Skeletal muscle cell (primary cell): ENCODE results near the gene CFAP52.
"Not testable (repeated sequence)": the region's sequence is repeated elsewhere in the genome, so short reads cannot be mapped to it uniquely, and the experiment has no call there.

Experiments used
- DNase-seq: peaks from one replicate; pipeline ENCODE4 v3.0.0-alpha.2; 2010; ENCODE audit warnings: low read depth
- H3K4me3 ChIP-seq: 2 replicates; pipeline ENCODE4 v1.5.1; 2011; ENCODE audit warnings: low read depth, mild to moderate bottlenecking, control low read depth, low read length, moderate library complexity

CFAP52 gene

GRCh38 chr17:9576521-9577372 lies at the start of gene CFAP52:
Gene CFAP52 (plus strand): TSS chr17:9576642. CDS start chr17:9576696, 54 bp downstream.
- peak; percentile 25 for DNase-seq
- H3K4me3 ChIP-seq = peak within 1 kb of the TSS; percentile 95

- DNase-seq = no peak
Observed at GRCh38 chr17:9527788-9528187, 48.7 kb upstream of the CFAP52 start.

GRCh38 chr17:9529033-9529700 lies 47.3 kb upstream of the CFAP52 start:
- H3K4me3 ChIP-seq = no peak overlapping the region
- no peak for DNase-seq

More at GRCh38 chr17:9527788-9528187, 48.7 kb upstream of the CFAP52 start:
- no peak overlapping the region for H3K4me3 ChIP-seq

DNA sequence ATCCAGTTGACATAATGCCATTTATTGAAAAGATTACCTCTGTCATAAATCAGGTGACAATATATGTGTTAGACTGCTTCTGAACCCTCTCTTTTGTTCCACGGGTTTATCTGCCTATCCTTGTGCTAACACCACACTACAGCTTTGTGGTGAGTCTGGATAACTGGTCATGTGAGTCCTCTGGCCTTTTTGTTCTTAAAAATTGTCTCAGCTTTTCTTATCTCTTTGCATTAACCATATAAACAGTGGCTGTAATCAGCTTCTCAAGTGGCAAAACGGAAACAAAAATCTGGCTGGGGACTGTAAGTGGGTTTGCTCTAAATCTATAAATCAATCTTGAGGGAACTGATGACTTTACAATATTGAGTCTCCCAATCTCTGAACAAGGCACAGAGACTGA lies 45.4 kb upstream of the CFAP52 start:
- DNase-seq = no peak
- no peak overlapping the region for H3K4me3 ChIP-seq

DNA sequence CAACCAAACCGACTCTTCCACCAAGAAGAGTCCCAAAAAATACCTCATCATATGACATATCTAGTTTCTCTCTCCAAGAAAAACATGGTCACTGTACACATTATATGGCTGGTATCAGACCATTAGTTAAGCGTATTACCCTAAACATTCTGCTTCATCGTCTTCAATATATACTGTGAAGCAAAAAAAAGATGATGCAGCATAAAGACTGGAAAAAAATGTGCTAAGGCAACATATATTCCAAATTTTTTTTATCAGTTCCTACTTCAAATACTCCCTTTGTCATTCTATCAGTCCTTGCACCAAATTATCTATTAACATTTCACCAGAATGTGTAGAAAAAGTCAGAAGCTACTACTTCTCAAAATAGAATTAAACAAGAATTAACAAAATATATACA lies 43.7 kb upstream of the CFAP52 start:
- no peak overlapping the region for H3K4me3 ChIP-seq

GRCh38 chr17:9533441-9533840 lies 43.0 kb upstream of the CFAP52 start:
- no peak overlapping the region for H3K4me3 ChIP-seq
- no peak for DNase-seq

More for the DNA sequence above, 43.7 kb upstream of the CFAP52 start:
- no peak for DNase-seq

DNA sequence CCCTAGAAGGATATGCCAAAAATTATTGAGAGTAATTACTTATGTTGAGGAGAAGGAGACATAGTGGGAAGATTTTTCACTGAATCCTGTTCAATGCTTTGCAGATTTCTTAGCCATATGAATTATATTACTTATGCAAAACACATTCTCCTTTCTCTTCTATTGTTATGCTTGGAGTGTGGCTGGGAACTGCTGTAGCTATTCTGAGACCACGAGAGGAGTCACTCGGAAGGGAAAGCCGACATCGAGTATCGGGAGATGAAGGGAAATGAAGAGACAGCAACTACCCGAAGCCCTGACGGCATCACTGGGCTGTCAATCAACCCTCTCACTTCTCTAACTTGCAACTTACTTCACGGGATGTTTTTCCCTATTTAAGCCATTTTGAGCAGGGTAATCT lies 40.4 kb upstream of the CFAP52 start:
- no peak overlapping the region for H3K4me3 ChIP-seq
- no peak for DNase-seq

DNA sequence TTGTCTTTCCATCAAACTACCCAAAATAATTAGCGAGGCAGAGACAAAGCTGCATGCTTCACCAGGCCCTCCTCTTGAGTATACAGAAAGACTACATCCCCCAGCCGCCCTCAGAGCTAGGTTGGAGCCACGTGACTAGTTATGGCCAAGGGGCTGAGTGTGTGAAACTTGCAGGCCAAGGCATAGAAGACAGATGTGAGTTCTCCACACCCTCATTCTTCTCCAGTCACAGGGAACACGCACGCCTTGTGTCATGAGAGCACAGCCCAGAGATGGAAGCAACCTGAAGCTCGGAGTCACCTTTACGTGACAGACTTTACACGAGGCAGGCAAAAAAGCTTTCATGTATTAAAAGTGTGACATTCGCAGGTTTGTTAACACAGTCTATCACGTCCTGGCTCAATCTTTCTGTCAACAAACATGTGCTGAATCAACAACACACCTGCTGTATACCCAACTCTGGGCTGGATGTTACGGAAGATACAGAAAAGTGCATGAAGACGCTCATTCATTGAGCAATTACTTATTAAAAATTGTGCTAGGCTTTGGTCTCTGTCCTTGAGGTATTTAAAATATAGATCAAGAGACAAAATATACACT lies 39.2 kb upstream of the CFAP52 start:
- H3K4me3 ChIP-seq = no peak overlapping the region
- no peak for DNase-seq

DNA sequence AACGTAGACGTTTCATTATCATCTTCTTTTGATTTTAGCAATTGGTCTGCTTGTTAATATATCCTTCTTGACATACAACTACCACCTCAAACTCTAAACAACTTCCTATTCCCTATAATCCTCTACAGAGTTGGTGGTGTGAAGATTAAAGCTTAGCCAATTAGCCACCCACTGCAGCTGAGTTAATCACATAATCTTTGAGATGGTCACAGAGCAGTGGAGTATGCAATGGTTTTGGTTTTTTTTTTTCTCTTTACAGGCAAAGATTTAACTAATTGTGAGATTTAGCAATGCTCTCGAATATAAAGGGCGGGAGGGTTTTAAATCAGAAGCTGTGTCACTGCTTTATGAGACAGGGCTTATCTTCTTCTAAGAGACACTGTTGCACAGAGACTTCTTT lies 37.8 kb upstream of the CFAP52 start:
- H3K4me3 ChIP-seq = no peak overlapping the region
- no peak for DNase-seq

- no peak overlapping the region for H3K4me3 ChIP-seq
- DNase-seq = no peak
Observed at GRCh38 chr17:9541718-9542117, 34.7 kb upstream of the CFAP52 start.

DNA sequence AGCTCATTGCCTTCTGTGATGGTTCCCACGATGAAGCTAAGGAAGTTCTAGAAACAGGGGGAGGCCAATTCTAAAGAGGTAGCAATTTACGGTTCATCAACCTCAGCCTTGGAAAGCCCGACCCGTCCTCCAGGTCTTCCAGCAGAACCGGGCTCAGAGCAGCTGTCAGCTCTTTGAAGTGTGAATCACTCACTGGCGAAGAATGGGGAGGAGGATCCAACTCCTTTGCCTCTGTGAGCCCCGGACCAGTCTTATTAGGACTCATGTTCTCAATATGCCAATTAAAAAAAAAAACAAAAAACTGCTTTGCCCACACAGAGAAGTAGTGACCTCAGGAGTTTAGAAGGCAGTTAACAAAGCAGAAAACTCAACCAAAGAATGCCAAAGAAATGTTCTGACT lies 32.2 kb upstream of the CFAP52 start:
- no peak for DNase-seq
- H3K4me3 ChIP-seq = no peak overlapping the region

GRCh38 chr17:9549215-9549614 lies 27.2 kb upstream of the CFAP52 start:
- no peak overlapping the region for H3K4me3 ChIP-seq
- no peak for DNase-seq

DNA sequence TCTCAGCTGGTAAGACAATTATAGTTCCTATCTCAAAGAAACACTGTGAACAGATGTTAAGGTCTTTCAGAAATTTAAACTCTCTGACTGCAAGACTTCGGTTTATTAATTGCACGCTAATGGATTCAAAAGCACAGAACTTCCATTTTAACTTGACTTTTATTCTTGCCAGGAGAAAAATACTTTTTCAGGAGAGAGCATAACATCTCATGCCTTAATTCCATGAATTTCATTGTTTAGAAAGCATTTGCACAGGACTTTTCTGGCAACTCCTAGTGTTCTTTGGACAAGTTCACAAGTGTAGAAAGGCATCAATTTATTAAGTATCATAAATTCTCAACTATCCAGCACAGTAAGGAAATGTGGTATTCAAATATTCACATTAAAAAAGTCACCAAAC lies 23.3 kb upstream of the CFAP52 start:
- no peak for DNase-seq
- no peak overlapping the region for H3K4me3 ChIP-seq

DNA sequence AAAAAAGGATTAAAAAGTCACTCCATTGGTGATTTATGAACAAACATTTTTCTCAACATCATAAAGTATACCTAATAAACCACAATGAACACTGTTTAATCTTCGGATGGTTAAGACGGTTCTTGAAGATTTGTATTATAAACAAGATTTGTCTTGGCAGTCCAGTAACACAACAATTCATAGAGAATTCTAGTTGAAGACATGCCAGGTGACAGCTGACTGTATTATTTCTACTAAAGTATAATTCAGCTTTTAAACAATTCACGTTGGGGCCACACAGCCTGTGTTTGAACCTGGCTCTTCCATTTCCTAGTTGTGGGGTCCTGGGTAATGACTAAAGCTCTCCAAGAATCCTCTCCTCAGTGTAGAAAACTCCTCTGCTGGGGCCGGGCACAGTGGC lies 22.8 kb upstream of the CFAP52 start:
- no peak for DNase-seq
- H3K4me3 ChIP-seq = no peak overlapping the region

DNA sequence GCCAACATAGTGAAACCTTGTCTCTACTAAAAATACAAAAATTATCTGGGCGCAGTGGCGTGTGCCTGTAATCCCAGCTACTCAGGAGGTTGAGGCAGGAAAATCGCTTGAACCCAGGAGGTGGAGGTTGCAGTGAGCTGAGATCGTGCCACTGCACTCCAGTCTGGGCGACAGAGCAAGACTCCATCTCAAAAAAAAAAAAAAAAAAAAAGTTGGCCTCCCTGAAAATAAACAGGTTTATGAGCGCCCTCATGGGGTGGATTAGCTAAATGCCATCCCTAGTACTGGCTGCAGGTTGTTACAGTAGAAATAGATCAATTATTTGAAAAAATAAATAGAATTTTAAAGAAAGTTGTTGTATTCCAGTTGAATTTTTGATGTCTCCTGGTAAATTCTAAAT lies 21.7 kb upstream of the CFAP52 start:
- not testable (repeated sequence) for H3K4me3 ChIP-seq, DNase-seq

- DNase-seq = no peak
- H3K4me3 ChIP-seq = no peak overlapping the region
Observed at GRCh38 chr17:9557161-9557755, 19.2 kb upstream of the CFAP52 start.

DNA sequence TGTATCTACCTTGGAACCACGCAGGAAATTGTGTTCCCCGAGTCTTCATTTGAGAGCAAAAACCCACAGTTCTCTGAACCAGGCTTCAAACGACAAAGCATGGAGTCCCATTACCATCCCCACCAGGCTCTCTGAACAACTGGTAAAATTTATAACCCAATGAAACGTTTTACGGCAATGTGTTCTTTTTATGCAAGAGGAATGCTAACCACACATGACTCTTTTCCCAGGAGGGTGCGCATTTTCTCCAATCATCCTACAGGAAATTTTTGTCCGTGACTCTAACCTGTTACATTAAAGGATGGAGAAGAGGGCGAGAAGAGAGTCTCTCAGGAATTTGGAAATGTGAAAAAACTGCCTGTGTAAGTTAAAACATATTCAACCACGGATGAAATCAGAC lies 18.6 kb upstream of the CFAP52 start:
- H3K4me3 ChIP-seq = no peak overlapping the region
- peak; percentile 62 for DNase-seq

DNA sequence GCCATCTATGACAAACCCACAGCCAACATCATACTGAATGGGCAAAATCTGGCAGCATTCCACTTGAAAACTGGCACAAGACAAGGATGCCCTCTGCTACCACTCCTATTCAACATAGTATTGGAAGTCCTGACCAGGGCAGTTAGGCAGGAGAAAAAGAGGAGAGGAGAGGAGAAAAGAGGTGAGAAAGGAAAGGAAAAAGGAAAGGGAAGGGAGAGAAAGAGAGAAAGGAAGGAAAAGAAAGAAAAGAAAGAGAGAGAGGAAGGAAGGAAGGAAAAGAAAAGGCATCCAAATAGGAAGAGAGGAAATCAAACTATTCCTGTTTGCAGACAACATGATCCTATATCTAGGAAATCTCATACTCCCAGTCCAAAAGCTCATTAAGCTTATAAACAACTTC lies 12.3 kb upstream of the CFAP52 start:
- no peak overlapping the region for H3K4me3 ChIP-seq
- no peak for DNase-seq

- DNase-seq = no peak
Observed at GRCh38 chr17:9566067-9566466, 10.4 kb upstream of the CFAP52 start.

GRCh38 chr17:9566739-9567138 lies 9.7 kb upstream of the CFAP52 start:
- not testable (repeated sequence) for H3K4me3 ChIP-seq, DNase-seq

More at GRCh38 chr17:9566067-9566466, 10.4 kb upstream of the CFAP52 start:
- H3K4me3 ChIP-seq = no peak overlapping the region
